Stomach smooth muscle (tissue), 2 donors: ENCODE data around the gene GPC5.

ENCODE experiments used
- H3K27ac ChIP-seq: one replicate; pipeline ENCODE4 v1.7.0; 2013; ENCODE audit warnings: mild to moderate bottlenecking, low read length, inconsistent platforms
- H3K27me3 ChIP-seq, 2 donors: one replicate each; pipeline ENCODE4 v1.7.0; 2013; ENCODE audit warnings: low read length in 2 of 2; ENCODE audit not compliant: insufficient read depth in 2 of 2, control insufficient read depth in 1 of 2
- H3K36me3 ChIP-seq, 2 donors: one replicate each; pipeline ENCODE4 v1.7.0; 2013; ENCODE audit warnings: low read length in 2 of 2; ENCODE audit not compliant: control insufficient read depth in 2 of 2, insufficient read depth in 2 of 2
- H3K4me1 ChIP-seq: one replicate; pipeline ENCODE4 v1.7.0; 2013; ENCODE audit warnings: low read length; ENCODE audit not compliant: control insufficient read depth, insufficient read depth
- H3K4me3 ChIP-seq, 2 donors: one replicate each; pipeline ENCODE4 v1.7.0; 2013; ENCODE audit warnings: low read length in 2 of 2
- H3K9ac ChIP-seq, 2 donors: one replicate each; pipeline ENCODE4 v1.7.0; 2013; ENCODE audit warnings: low read length in 2 of 2, mild to moderate bottlenecking in 1 of 2
- H3K9me3 ChIP-seq, 2 donors: one replicate each; pipeline ENCODE4 v1.7.0; 2013; ENCODE audit warnings: low read length in 2 of 2; ENCODE audit not compliant: control insufficient read depth in 2 of 2
- donor health status: healthy.
- donor health status: Pancreatic carcinoma.

The GPC5 gene

DNA sequence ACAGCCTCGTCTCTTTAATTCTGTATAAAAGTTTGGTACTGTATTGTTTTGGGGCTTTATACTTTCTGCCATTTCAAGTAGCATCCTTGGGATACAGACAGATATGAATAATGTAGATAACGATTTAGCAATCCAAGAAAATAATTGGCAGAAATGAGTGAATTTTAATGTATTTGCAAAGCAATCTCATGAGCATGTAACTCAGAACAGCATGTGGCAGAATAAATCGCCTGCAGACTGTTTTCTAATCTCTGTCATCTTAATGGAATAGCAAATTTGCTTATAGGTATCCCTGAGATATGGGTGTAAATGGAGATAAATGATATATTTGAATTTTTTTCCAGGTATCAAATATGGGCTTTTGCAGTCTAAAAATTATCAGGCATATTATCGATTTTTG, 166.0 kb downstream of the GPC5 start:
- Histone ChIP-seq H3K27me3 (no peaks in the 10 kb centered on the region), H3K27ac (no peak overlapping the region), H3K4me1 (no peaks in the 10 kb centered on the region), H3K9me3 (no peaks in the 10 kb centered on the region), H3K36me3 (no peaks in the 10 kb centered on the region), H3K9ac (no peak overlapping the region), H3K4me3 (no peak overlapping the region)

DNA sequence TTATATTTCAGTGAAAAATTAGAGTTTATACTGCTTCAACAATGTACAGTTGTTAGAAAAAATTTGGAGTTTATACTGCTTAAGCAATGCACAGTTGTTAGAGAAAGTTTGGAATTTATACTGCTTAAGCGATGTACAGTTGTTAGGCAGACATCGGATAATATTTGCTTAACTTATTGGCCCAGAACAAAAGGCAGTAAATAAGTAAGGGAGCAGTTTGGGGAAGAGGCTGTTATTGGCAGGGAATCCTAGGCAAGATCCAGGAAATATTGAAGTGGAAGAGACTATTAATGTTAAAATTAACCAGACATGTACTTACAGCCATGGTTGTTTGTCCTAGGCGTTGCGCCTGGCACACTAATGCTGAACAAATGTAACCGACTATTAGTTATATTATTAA, 166.9 kb downstream of the GPC5 start:
- Histone ChIP-seq H3K27ac (no peak overlapping the region), H3K27me3 (no peaks in the 10 kb centered on the region), H3K36me3 (no peaks in the 10 kb centered on the region), H3K9ac (no peak overlapping the region), H3K4me3 (no peak overlapping the region), H3K4me1 (no peaks in the 10 kb centered on the region), H3K9me3 (no peaks in the 10 kb centered on the region)

DNA sequence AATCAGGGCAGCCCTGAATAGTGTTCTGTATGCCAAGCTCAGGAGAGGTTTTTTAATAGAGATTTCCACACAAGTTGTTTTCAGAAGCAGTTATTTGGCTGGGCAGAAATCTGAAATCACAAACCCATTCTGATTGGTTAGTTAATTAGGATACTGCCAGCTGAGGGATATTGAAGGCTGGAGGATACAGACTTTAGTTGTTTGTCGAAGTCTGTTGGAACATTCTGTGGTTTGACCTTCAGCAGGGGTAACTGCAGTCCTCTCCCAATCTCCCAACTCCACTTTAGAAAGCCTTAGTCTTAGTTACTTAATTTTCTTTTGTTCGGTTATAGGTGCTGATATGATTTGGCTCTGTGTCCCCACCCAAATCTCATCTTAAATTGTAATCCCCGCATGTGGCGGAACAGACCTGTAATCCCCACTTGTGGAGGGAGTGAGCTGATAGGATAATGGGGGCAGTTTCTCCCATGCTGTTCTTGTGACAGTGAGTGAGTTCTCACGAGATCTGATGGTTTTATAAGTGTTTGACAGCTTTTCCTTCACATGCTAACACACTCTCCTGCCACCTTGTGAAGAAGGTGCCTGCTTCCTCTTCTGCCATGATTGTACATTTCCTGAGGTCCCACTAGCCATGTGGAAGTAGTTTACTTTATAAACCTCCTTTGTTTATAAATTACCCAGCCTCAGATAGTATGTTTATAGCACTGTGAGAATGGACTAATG, 169.2 kb downstream of the GPC5 start:
- no peaks in the 10 kb centered on the region for H3K36me3 ChIP-seq
- no peaks in the 10 kb centered on the region for H3K27me3 ChIP-seq
- H3K4me3 ChIP-seq, result no peak overlapping the region
- no peaks in the 10 kb centered on the region for H3K4me1 ChIP-seq
- no peak overlapping the region for H3K27ac ChIP-seq
- H3K9ac ChIP-seq, result no peak overlapping the region
- H3K9me3 ChIP-seq, result no peaks in the 10 kb centered on the region

DNA sequence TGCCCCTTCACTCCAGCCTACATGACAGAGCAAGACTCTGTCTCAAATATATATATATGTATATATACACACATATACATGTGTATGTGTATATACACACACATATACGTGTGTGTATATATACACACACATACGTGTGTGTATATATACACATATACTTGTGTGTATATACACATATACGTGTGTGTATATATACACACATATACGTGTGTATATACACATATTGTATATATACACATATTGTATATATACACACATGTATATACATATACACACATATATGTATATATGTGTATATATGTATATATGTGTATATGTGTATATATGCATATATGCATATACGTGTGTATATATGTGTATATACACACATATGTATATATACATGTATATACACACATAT, 173.3 kb downstream of the GPC5 start:
- Histone ChIP-seq H3K27ac (no peak overlapping the region), H3K36me3 (no peaks in the 10 kb centered on the region), H3K9me3 (no peaks in the 10 kb centered on the region), H3K27me3 (no peaks in the 10 kb centered on the region), H3K9ac (no peak overlapping the region), H3K4me3 (no peak overlapping the region), H3K4me1 (no peaks in the 10 kb centered on the region)

DNA sequence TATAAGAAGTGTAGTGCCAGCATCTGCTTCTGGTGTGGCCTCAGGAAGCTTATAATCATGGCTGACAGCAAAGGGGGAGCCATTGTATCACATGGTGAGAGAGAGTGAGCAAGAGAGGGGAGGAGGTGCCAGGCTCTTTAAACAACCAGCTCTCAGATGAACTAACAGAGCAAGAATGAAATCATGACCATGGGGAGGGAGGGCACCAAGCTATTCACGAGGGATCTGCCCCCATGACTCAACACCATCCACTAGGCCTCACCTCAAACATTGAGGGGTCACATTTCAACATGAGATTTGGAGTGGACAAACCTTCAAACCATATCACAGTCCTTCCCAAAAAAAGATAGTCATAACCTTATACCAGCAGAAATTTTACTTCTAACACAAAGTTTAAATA, 174.0 kb downstream of the GPC5 start:
- H3K9me3 ChIP-seq, result no peaks in the 10 kb centered on the region
- no peaks in the 10 kb centered on the region for H3K36me3 ChIP-seq
- no peak overlapping the region for H3K9ac ChIP-seq
- H3K27ac ChIP-seq, result no peak overlapping the region
- no peaks in the 10 kb centered on the region for H3K4me1 ChIP-seq
- no peaks in the 10 kb centered on the region for H3K27me3 ChIP-seq
- no peak overlapping the region for H3K4me3 ChIP-seq

DNA sequence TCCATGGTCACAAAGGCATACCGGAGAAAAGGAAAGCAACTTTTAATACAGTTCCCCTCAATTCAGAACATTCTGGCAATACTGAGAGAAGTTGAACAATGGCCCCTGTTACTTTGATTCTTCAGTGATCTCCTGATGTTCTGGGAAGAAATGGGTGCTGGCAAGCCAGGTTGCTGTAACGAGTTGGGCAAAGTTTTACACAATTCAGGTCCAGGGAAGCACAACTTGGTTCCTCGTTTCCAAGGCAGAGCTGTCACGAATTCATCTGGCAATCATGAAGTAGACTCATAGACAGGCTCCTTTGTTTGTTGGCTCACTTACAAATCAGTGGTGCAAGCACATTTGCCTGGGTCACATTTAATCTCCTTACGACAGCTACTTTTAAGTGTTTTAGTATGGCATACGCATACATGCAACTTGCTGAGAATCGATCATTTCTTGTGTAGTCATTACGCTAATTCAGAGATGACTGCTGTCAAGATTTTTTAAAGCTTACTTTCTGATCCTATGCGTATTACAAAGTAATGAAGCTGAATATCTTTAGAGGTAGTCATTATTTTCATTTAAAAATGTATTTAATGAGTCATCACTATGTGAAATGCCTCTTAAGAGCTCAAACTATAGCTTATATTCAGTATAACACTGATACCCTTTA, 174.7 kb downstream of the GPC5 start:
- Histone ChIP-seq H3K4me3 (no peak overlapping the region), H3K4me1 (no peaks in the 10 kb centered on the region), H3K9ac (no peak overlapping the region), H3K9me3 (no peaks in the 10 kb centered on the region), H3K36me3 (no peaks in the 10 kb centered on the region), H3K27me3 (no peaks in the 10 kb centered on the region), H3K27ac (no peak overlapping the region)

DNA sequence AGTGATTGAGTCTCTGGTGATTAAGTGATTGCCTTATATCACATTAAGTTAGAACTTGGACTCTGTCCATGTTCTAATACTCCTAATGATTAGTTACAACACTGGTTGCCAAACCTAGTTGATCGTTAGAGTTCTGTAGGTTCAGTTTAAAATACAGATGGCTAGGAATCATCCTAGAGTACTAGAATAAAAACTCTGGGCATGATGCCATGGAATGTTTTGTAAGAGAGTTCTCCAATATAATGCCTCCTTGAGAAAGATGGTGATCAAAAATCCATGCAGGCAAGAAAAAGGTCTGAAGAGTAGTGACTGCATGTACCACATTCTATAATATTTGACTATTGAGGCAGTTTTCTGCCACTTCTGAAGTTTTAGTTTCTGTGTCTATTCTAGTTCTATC, 176.3 kb downstream of the GPC5 start:
- no peak overlapping the region for H3K4me3 ChIP-seq
- H3K9me3 ChIP-seq, result no peaks in the 10 kb centered on the region
- H3K4me1 ChIP-seq, result no peaks in the 10 kb centered on the region
- no peaks in the 10 kb centered on the region for H3K27me3 ChIP-seq
- no peak overlapping the region for H3K27ac ChIP-seq
- H3K36me3 ChIP-seq, result no peaks in the 10 kb centered on the region
- H3K9ac ChIP-seq, result no peak overlapping the region

DNA sequence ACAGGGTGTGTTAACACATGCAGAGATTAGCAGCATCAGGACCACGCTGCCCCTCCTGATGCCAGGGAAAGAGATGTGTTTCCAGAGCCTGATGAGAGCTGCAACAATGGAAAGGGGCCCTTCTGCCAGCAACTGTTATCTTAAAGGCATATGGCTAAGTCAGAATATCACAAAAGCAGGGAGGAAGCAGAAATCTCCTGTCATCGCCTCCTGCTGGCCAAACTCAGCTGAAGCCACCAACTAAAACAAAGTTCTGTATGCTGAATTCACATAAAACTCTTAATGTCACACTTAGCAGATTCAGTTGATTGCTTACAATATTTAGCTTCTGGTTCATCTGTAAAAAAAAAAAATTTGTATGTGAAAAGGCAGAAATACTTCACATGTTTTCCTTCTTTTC, 178.2 kb downstream of the GPC5 start:
- Histone ChIP-seq H3K4me1 (no peaks in the 10 kb centered on the region), H3K4me3 (no peak overlapping the region), H3K9ac (no peak overlapping the region), H3K9me3 (no peaks in the 10 kb centered on the region), H3K27me3 (no peaks in the 10 kb centered on the region), H3K27ac (no peak overlapping the region), H3K36me3 (no peaks in the 10 kb centered on the region)

DNA sequence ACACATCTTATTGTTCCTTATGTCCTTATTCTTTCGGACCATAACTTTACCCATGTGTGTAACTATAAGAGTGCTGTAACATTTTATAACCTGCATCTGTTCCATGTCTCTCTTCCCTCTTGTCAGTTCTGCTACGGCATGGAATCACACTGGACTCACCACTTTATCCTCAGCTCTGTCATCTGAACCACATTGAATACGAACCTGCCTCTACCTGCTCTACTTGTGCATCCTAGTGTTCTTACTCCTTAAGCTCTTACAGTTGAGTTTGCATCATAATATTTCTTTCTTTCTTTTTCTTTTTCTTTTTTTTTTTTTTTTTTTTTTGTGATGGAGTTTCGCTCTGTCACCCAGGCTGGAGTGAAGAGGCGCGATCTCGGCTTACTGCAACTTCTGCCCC, 180.9 kb downstream of the GPC5 start:
- Histone ChIP-seq H3K27ac (no peak overlapping the region), H3K4me1 (no peaks in the 10 kb centered on the region), H3K4me3 (no peak overlapping the region), H3K27me3 (no peaks in the 10 kb centered on the region), H3K9ac (no peak overlapping the region), H3K9me3 (no peaks in the 10 kb centered on the region), H3K36me3 (no peaks in the 10 kb centered on the region)

DNA sequence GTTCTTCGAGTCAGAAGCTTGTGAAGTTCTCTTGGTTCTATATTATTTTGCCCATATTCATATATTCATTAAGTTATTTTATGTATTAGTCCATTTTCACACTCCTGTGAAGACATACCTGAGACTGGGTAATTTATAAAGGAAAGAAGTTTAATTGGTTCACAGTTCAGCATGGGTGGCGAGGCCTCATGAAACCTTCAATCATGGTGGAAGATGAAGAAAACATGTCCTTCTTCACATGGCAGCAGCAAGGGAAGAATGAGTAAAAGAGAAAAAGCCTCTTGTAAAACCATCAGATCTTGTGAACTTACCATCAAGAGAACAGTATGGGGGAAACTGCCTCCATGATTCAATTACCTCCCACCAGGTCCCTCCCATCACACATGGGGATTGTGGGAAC, 182.3 kb downstream of the GPC5 start:
- Histone ChIP-seq H3K27ac (no peak overlapping the region), H3K4me3 (no peak overlapping the region), H3K9ac (no peak overlapping the region), H3K4me1 (no peaks in the 10 kb centered on the region), H3K27me3 (no peaks in the 10 kb centered on the region), H3K9me3 (no peaks in the 10 kb centered on the region), H3K36me3 (no peaks in the 10 kb centered on the region)

DNA sequence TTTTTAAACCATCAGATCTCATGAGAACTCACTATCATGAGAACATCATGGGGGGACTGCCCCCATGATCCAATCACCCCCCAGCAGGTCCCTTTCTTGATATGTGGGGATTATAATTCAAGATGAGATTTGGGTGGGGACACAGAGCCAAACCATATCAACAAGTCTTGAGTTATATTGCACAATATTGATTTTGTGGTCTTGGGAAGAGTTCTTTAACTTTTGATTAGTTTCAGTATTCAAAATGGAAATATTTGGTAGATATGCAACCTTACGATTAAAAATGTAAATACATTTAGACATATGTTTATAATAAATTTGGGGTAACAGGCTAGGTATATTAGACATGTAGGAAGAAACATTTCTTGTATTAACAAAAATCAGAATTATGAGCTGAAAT, 188.2 kb downstream of the GPC5 start:
- no peak overlapping the region for H3K27ac ChIP-seq

More for the DNA sequence above, 188.2 kb downstream of the GPC5 start:
- no peak overlapping the region for H3K9ac ChIP-seq
- no peak overlapping the region for H3K4me3 ChIP-seq
- no peaks in the 10 kb centered on the region for H3K4me1 ChIP-seq
- no peaks in the 10 kb centered on the region for H3K27me3 ChIP-seq
- H3K36me3 ChIP-seq, result no peaks in the 10 kb centered on the region
- H3K9me3 ChIP-seq, result no peaks in the 10 kb centered on the region
